GM19238 (cell line): Measurements from ENCODE around the gene SELPLG.
"Not testable (repeated sequence)": the region's sequence is repeated elsewhere in the genome, so short reads cannot be mapped to it uniquely, and the experiment has no call there.

Experiments used
- DNase-seq: peaks from one replicate; pipeline ENCODE4 v3.0.0; 2011; ENCODE audit warnings: low spot score; ENCODE audit not compliant: insufficient read length

Gene SELPLG

DNA sequence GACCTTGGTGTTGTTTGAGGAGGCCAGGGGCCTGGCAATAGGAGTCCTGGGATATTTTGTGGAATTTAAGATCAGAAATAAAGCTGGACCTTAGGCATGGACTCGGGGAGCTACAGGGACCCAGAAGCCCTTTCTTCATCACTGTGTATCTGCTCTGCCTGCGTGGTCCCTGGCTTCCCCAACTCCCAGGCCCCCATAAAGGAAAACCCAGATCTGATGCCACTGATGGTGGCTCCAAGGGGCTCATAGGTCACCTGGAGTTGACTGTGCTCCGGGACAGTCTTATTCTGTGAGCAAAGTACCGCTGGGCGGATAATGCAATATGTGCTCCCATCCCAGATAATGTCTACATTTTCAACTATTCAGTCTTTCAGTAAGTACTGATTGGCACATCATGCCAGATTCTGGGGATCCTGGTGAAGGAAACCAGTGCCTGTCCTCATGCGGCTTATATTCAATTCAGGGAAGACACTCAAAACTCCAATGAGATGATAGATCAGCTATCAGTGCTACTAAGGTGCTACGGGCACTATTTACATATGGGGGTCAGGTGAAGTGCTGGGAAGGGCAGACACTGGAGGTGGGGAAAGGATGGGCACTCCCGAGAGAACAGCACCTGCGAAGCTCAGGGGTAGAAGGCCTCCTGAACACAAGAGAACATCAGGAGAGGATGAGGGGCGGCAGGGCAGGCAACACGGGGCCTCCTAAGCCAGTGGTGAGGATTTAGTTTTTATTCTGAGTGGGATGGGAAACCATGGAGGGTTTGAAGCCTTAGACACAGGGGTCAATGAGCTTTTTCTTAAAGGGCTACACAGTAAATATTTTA is 5.5 kb upstream of the SELPLG start:
- no peak for DNase-seq

DNA sequence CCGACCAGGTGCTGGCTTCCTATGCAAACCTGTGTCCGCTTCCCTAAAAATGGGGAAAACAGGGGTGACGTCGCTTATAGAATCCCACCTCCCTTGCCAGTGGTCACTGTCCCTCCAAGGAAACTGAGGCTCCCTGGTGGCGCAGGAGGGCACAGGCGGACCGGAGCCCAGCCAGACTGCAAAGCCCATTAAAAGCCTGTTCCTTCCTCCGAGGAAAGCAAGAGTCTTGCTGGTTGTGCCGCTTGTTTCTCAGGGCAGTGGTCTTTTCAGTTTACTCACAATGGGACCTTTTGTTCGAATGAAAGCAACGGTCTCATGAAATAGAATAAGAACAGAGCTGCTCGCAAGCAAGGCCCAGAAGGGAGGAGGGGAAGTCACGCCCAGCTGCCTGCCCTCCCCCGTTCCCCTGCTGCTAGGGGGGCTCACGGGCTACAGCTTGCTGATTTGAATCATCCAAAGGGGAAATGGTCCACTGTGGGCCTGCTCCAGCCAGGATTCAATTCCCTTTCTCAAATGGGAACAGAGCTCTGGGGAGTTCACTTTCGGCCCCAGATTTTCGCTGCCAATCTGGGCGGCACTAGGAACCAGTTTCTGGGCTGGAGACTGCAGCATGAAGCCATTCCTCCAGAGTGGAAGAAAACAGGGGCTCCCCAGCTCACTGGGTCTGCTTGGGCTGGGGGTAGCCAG is 4.6 kb upstream of the SELPLG start:
- DNase-seq: no peak

DNA sequence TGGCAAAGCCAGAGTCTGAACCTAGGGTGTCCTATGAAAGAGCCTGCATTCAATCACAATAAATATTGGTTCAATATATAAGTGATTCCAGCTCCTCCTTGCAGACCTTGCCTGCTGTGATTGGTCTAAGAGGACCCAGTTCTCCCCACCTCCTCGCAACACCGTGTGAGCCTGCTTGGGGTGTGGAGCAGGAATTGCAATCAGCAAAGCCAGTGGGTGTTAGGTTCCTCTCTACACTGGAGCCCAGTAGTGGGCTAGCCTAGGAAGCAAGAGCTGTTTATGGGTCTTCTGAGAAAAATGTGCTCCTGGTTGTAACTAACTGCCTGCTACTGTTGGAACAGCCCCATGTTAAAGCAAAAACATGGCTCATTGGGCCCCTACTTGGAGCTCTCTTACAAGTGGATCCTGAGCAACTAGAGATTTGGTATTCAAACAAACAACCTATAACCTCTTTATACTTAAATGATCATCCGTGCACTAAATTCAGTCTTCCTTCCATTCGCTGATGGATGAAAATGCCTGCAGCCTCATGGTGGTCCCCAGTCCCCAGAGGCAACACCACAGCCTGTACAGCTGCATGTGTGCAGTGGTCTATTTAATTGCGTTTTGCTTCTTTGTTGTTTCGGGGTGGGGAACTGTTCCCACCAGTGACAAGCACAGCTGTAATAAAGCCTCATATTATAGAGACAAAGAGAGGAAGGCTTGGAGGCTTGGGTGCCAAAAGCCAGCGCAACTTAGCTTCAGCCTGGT is 3.7 kb upstream of the SELPLG start:
- no peak for DNase-seq

- no peak for DNase-seq
These were observed 2.5 kb upstream of the SELPLG start for GRCh38 chr12:108635997-108636808.

DNA sequence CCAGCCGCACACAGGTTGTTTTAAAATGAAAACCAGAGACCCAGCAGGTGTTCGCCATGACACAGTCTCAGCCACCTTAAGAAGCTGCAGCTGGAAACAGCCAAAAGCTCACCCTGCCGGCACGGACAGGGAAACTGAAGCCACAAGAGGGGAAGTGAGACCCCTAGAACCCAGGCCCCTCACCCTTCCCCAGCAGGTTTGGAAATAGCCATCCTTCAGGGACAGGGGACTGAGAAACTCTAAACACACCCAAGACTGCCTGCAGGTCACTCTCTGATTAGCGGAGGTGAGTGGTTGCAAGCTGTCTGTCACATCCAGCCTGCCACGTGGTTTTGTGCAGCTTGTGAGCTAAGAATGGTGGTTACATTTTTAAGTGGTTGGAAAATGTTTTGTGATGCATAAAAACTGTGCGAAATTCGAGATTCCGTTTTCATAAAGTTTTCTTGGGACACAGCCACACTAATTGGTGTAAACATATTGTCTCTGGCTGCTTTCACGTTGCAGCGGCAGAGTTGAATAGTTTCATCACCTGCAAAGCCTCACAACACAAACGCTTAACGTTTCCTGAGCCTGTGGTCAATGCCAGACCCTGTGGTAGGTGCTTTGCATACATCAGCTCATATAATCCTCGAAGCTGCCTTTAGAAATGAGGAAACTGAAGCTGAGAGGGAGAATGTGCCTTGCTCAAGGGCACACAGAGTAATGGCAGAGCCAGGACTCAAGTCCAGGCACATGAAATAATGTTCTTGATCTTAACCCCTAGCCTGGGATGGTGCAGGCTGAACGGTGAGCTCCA is 1.7 kb upstream of the SELPLG start:
- DNase-seq: peak; percentile 55

DNA sequence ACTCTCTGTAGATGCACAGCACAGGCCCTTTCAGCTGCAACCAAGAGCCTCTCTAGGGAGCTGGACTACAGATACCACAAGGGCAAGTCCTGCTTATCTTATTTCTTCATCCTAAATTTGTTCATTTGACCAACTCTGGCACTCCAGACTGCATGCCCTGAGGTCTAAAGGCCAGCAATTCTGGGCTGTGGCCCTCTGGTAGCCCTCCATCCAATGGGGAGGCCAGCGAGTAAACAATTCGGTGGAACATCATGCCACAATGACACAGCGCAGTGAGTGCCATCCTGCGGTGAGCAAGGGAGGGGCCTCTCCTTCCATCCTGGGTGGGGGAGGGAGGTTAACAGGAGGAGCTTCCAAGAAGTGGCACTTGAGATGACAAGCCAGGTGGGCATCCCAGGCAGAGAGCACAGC is 652 bp upstream of the SELPLG start:
- no peak for DNase-seq

DNA sequence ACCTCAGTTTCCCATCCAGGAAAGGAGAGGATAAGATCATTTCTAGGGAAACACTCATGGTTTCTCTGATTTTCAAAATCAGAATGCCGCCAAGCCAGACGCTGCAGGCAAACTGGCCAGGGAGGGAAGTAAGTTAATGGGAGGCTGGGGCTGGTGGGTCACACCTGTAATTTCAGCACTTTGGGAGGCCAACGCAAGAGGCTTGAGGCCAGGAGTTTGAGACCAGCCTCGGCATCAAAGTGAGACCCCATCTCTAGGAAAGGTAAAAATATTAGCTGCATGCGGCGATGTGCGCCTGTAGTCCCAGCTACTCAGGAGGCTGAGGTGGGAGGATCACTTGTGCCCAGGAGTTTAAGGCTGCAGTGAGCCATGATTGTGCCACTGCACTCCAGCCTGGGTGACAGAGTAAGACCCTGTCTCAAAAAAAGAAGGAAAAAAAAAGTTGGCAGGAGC is 587 bp downstream of the SELPLG start:
- DNase-seq: no peak

DNA sequence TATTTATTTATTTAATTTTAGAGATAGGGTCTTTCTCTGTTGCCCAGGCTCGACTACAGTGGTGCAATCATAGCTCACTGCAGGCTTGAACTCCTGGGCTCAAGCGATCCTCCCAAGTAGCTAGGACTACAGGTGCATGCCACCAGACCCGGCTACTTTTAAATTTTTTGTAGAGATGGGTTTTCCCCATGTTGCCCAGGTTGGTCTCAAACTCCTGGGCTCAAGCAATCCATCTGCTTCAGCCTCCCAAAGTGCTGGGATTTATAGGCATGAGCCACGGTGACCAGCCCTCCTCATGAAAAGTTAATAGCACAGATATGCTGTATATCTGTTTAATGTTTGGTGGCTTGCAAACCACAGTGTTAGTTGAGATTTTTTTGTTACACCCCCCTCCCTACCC is 2.4 kb downstream of the SELPLG start:
- not testable (repeated sequence) for DNase-seq

- no peak for DNase-seq
These were observed 3.0 kb downstream of the SELPLG start for GRCh38 chr12:108630481-108631207.

- no peak for DNase-seq
These were observed 3.7 kb downstream of the SELPLG start for GRCh38 chr12:108629824-108630476.

- DNase-seq: no peak
These were observed 4.5 kb downstream of the SELPLG start for GRCh38 chr12:108629151-108629550.

DNA sequence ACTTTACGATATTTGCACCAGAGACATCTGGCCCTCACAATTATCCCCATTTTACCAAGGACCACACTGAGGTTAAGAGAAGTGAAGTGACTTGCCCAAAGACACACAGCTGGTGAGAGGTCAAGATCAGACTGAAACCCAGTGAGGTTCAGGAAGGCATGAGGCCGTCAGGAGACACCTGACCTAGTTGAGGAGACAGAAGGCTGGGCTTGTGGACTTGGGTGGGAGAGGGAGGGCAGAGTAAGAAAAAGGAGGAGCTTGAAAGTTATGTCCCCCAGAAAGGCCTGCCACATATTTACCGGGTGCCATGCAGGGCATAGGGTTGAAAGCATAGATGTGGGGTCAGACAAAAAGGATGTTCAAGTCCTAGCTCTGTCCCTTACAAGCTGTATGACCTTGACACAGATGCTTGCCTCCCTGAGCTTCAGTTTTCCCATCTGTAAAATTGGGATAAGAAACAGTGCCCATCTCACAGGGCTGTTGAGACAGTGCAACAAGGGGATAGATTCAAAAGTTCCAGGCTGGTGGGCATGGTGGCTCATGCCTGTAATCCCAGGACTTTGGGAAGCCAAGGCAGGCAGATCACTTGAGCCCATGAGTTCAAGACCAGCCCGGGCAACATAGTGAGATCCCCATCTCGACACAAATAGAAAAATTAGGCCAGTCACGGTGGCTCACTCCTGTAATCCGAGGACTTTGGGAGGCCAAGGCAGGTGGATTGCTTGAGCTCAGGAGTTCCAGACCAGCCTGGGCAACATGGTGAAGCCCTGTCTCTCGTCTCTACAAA is 6.4 kb downstream of the SELPLG start:
- no peak for DNase-seq

- DNase-seq: no peak
These were observed 8.5 kb downstream of the SELPLG start for GRCh38 chr12:108625228-108625627.

- no peak for DNase-seq
These were observed 10.1 kb downstream of the SELPLG start for GRCh38 chr12:108623577-108623976.

DNA sequence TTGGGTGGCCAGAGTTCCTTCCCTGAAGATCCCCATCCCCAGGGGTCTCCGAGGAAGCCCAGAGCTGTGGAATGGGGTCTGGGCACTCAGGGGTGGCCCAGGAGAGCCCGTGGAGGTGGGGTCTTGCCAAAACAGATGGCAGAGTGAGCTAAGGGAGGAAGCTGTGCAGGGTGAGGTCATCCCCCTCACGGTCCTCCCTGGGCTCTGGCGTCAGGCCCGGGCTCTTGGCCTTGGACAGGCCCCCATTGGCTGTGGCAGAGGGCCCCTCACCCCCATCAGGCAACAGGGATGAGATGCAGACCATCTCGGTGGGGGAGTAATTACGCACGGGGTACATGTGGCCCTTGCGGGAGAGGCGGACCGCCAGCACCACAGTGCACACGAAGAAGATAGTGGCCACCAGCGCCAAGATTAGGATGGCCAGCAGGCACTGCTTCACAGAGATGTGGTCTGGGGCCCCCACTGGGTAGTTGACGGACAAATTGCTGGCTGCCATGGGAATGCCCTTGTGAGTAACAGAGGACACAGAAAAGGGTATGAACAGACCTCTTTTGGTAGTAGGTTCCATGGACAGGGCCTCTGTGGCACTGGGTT is 10.7 kb downstream of the SELPLG start:
- no peak for DNase-seq

GRCh38 chr12:108622421-108622820 is 11.3 kb downstream of the SELPLG start:
- DNase-seq: no peak

DNA sequence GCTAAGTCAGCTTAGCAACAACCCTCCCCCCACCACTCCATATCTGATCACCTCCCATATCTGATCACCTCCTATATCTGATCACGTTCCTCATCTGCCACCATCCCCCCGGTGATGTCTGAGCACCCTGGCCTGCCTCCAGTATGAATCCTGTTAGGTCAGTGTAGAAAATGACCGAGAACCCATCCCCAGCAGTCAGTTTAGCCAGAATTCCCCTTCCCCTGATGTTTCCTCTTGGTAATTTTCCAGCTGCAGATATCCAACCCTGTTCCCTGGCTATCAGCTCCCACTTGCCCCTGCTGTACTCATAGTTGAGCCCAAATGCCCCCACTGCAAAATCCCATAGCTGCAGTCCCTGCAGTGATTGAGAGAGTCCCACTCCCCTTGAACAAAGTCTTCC is 12.5 kb downstream of the SELPLG start:
- no peak for DNase-seq
